GM23338 (cell line): ENCODE results near the gene MOB3B.

Source experiments
- EZH2 ChIP-seq: fragments of 200-600 bp; sonication (generic); IDR thresholded peaks from one replicate; pipeline ENCODE4 v1.8.0; 2017; ENCODE audit warnings: antibody characterized with exemption, mild to moderate bottlenecking, low read depth; ENCODE audit not compliant: unreplicated experiment
- JUNB ChIP-seq: IDR thresholded peaks from one replicate; pipeline ENCODE4 v1.6.1; 2016; ENCODE audit warnings: antibody characterized with exemption; ENCODE audit not compliant: unreplicated experiment
- POLR2AphosphoS5 ChIP-seq: IDR thresholded peaks from 2 replicates; pipeline ENCODE4 v1.6.1; 2016; ENCODE audit warnings: antibody characterized with exemption, low read depth
- TF ChIP-seq, protein P1 (sequence below), 2 experiments: fragments of 200-600 bp in 1 of 2; sonication (generic) in 1 of 2; conservative IDR thresholded peaks; 2 replicates each; pipeline versions ENCODE4 v1.5.1 to v1.6.1; 2016 to 2017; ENCODE audit warnings: antibody characterized with exemption in 2 of 2, low read depth in 2 of 2, mild to moderate bottlenecking in 2 of 2, moderate library complexity in 1 of 2

DNA sequence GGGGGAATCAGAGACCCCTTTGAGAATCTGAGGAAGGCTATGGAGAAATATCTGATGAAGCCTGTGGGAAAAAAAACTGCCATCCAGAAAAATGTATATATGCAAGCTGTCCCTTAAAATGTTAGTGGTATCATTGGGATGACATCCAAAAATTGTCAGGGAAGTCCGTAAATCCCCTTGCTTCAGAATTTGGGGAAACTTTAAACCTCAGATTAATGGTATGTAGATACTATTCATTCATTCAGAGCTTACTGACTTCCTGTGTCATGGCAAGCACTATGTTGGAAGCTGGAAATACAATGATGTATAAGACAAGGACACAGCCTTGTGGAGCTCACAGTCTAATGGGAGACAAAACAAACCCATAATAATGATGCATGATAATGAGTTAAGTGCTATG lies 10.9 kb upstream of the MOB3B start:
- no peak for TF ChIP-seq JUNB
- TF ChIP-seq, protein P1, sequence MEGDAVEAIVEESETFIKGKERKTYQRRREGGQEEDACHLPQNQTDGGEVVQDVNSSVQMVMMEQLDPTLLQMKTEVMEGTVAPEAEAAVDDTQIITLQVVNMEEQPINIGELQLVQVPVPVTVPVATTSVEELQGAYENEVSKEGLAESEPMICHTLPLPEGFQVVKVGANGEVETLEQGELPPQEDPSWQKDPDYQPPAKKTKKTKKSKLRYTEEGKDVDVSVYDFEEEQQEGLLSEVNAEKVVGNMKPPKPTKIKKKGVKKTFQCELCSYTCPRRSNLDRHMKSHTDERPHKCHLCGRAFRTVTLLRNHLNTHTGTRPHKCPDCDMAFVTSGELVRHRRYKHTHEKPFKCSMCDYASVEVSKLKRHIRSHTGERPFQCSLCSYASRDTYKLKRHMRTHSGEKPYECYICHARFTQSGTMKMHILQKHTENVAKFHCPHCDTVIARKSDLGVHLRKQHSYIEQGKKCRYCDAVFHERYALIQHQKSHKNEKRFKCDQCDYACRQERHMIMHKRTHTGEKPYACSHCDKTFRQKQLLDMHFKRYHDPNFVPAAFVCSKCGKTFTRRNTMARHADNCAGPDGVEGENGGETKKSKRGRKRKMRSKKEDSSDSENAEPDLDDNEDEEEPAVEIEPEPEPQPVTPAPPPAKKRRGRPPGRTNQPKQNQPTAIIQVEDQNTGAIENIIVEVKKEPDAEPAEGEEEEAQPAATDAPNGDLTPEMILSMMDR (conservative IDR thresholded peaks at IDR 0.05; ENCODE audit: low read depth in 2 of 2), result no peak
- no peak for TF ChIP-seq EZH2
- no peak for TF ChIP-seq POLR2AphosphoS5
